GM12878 (cell line): ENCODE data around the gene HTRA3. TPM values are rescaled to one million over a fixed set of nuclear protein-coding genes. Genes with fewer than 3 reads are reported as not detected.
A peak's percentile ranks its signal among the peaks of the same experiment; 100 is the strongest.

Experiments used
- ATAC-seq: fragments of 200-7000 bp; cut with Tn5 transposase; 3 replicates; pipeline ENCODE4 v1.9.1; 2020; ENCODE audit warnings: mild to moderate bottlenecking, moderate library complexity
- BruUV-seq: library from RNA; stranded (reverse); fragments of 400-500 nt; replicated peaks from 2 replicates; lab custom pipeline; 2021; lab: Mats Ljungman, UMichigan
- CTCF ChIA-PET: fragments of 300-600 bp; sonication (Branson Sonifier 250); formaldehyde crosslinking; extraction: SDS; loops from one replicate; lab custom pipeline; 2021; ENCODE audit warnings: inconsistent platforms; lab: Yijun Ruan, JAX
- POLR2A ChIA-PET: fragments of 350-600 bp; formaldehyde crosslinking; extraction: SDS; loops from one replicate; lab custom pipeline; 2021; ENCODE audit warnings: inconsistent platforms; lab: Charles Lee
- RAD21 ChIA-PET: fragments of 300-600 bp; sonication (Branson Sonifier 250); formaldehyde crosslinking; loops from one replicate; lab custom pipeline; 2023; ENCODE audit warnings: antibody characterized with exemption; ENCODE audit not compliant: unreplicated experiment; lab: Charles Lee
- SMC1A ChIA-PET: fragments of 300-600 bp; sonication (Branson Sonifier 250); formaldehyde crosslinking; loops from one replicate; lab custom pipeline; 2023; ENCODE audit not compliant: unreplicated experiment, uncharacterized antibody; lab: Charles Lee
- DNase-seq: peaks from one replicate; pipeline ENCODE4 v3.0.0-alpha.2; 2011; ENCODE audit warnings: low read depth, low spot score
- FAIRE-seq: peaks from 3 replicates; lab custom pipeline; 2011; peaks lifted over from hg19 to GRCh38; lab: Jason Lieb, UNC
- H2AFZ ChIP-seq: 2 replicates; pipeline ENCODE4 v1.6.0; 2011; ENCODE audit warnings: low read depth, low read length, control low read depth; ENCODE audit not compliant: control insufficient read depth
- H3K27ac ChIP-seq: 2 replicates; pipeline ENCODE4 v1.5.1; 2011; ENCODE audit warnings: control low read depth; ENCODE audit not compliant: control insufficient read depth, insufficient read depth
- H3K27me3 ChIP-seq, 2 experiments: replicated peaks in 1 of 2; 2 replicates each; pipeline versions ENCODE4 v1.6.0 to v1.6.1; 2011; ENCODE audit warnings: low read length in 1 of 2; ENCODE audit not compliant: control insufficient read depth in 2 of 2, insufficient read depth in 2 of 2
- H3K36me3 ChIP-seq, 2 experiments: 2 replicates each; pipeline ENCODE4 v1.5.1; 2011; ENCODE audit warnings: low read length in 1 of 2; ENCODE audit not compliant: control insufficient read depth in 2 of 2, insufficient read depth in 2 of 2
- H3K4me1 ChIP-seq: 2 replicates; pipeline ENCODE4 v1.6.1; 2011; ENCODE audit warnings: mild to moderate bottlenecking, low read length, moderate library complexity, mixed read lengths; ENCODE audit not compliant: control insufficient read depth, insufficient read depth
- H3K4me2 ChIP-seq: 2 replicates; pipeline ENCODE4 v1.6.0; 2011; ENCODE audit warnings: control low read depth; ENCODE audit not compliant: control insufficient read depth, insufficient read depth
- H3K4me3 ChIP-seq: fragments of 200-600 bp; sonication (generic); 2 replicates; pipeline ENCODE4 v1.5.1; 2016
- H3K79me2 ChIP-seq: 2 replicates; pipeline ENCODE4 v1.6.0; 2011; ENCODE audit warnings: low read length; ENCODE audit not compliant: control insufficient read depth, insufficient read depth
- H3K9ac ChIP-seq: 2 replicates; pipeline ENCODE4 v1.8.0; 2011; ENCODE audit warnings: low read length, control low read depth, mixed read lengths; ENCODE audit not compliant: control insufficient read depth, insufficient read depth
- H3K9me3 ChIP-seq: replicated peaks from 3 replicates; pipeline ENCODE4 v1.5.1; 2011; ENCODE audit warnings: mild to moderate bottlenecking, low read length; ENCODE audit not compliant: control insufficient read depth, insufficient read depth
- H4K20me1 ChIP-seq: 2 replicates; pipeline ENCODE4 v1.6.0; 2011; ENCODE audit not compliant: control insufficient read depth, insufficient read depth
- BACH1 ChIP-seq: fragments of 450-650 bp; IDR thresholded peaks from 2 replicates; pipeline ENCODE4 v1.6.1; 2017; ENCODE audit warnings: mild to moderate bottlenecking, borderline replicate concordance
- POLR2A ChIP-seq: IDR thresholded peaks from 2 replicates; pipeline ENCODE4 v1.6.1; 2011; ENCODE audit warnings: low read depth, mild to moderate bottlenecking, low read length
- RBBP5 ChIP-seq: fragments of 200-600 bp; sonication (generic); conservative IDR thresholded peaks from 2 replicates; pipeline ENCODE4 v1.6.1; 2016
- WGBS: methylation state at CpG from one replicate; pipeline ENCODE4 v1.1.6; 2016; ENCODE audit warnings: low lambda C conversion rate; ENCODE audit not compliant: insufficient replicate concordance, insufficient coverage; ENCODE audit errors: missing lambda C conversion rate; 5-methylcytosine and 5-hydroxymethylcytosine counted together
- in situ Hi-C: fragments of 300-500 bp; cut with MboI; formaldehyde crosslinking; loops from 9 replicates; pipeline ENCODE4 v1.14.3; 2018; ENCODE audit warnings: mixed read lengths
- intact Hi-C: fragments of 100-400 bp; cut with micrococcal nuclease; formaldehyde crosslinking; loops from one replicate; pipeline ENCODE4 v1.14.2; 2022; ENCODE audit not compliant: unreplicated experiment
- polyA plus RNA-seq, 11 experiments: library from polyadenylated mRNA; depleted of rRNA in 4 of 11; unstranded in 6 of 11; stranded (reverse) in 5 of 11; fragments of >200 nt; fragmentation: Nextera tagmentation in 4 of 11; fragmentation: Illumina TruSeq in 1 of 11; extraction: Ambion mirVana in 4 of 11; extraction: Trizol in 1 of 11; gene quantifications; 1 replicate in 1 of 11; 2 replicates in 10 of 11; pipeline versions ENCODE4 v1.2.1 to v1.2.3, GENCODE V29; 2011 to 2016; ENCODE audit warnings: inconsistent platforms in 2 of 11, missing spikeins in 2 of 11, low read depth in 1 of 11
- total RNA-seq, 4 experiments: library from RNA; depleted of rRNA in 3 of 4; stranded (reverse); fragments of >200 nt in 3 of 4; fragmentation: Illumina TruSeq in 1 of 4; extraction: Trizol in 1 of 4; gene quantifications; 2 replicates each; pipeline versions ENCODE4 v1.2.1 to v1.2.3, GENCODE V29; 2013 to 2021

The HTRA3 gene
- total and polyA plus RNA-seq, 10 of the 15 experiments (the other 5 are each of a cell fraction or from before 2014, with no cell fraction given), result 0.04 to 1.2 (median 0.08) TPM; not detected in 7

DNA sequence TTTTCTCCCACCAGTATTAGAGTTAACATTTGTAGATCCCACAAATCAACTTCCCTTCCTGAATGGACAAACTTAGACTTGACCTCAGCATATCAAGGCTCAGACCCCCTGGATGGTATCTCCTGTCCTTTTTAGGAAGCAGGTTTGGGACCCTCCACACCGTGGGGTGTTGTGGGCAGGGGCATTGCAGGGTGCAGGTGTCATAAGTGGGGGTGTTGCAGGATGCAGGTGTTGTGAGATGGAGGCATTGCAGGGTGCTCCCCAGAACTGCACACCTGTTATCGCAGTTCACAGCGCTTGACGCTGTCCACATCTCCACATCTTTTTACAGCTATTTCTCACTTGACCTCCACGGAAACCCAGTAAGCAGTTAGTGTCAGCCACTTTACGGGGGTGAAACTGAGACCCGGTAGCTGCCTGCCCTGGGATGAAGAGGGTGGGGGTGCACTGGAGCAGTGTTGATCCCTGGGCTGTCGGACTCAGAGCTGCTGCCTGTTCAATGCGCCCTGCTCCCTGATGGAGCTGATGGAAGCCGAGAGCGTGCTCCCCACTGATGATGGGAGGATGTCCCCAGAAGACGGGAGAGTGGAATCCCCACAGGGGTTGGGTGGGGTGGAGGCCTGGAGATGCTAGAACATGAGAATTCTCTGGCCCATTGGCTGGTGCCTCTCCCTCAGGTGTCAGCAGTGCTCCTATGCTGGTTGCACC, 45.1 kb upstream of the HTRA3 start:
- H4K20me1 ChIP-seq, result no peaks in the 10 kb centered on the region
- SMC1A ChIA-PET, result interaction anchor here (2.2 kb wide), 1 partner anchor 23 kb away, joined by 8 read pairs; no protein-coding TSS in a partner anchor
- DNase-seq (no peak), ATAC-seq (no peak)
- H3K9me3 ChIP-seq, result no peaks in the 10 kb centered on the region
- peaks cover 17 to 29% of the 10 kb centered on the region in 2 experiments for H3K36me3 ChIP-seq
- peaks cover 28% of the 10 kb centered on the region for H3K4me1 ChIP-seq
- no peaks in the 10 kb centered on the region for H3K27me3 ChIP-seq
- no peaks in the 10 kb centered on the region; the same call in 1 of the 2 replicates for H3K79me2 ChIP-seq
- no peak overlapping the region for H3K4me3 ChIP-seq
- no peak overlapping the region for H3K27ac ChIP-seq
- 83% methylated on average over 12 of the region's 12 CpGs for WGBS
- RAD21 ChIA-PET, result no interaction called here
- no peak overlapping the region for H2AFZ ChIP-seq
- POLR2A ChIA-PET, result no interaction called here
- no peak overlapping the region for H3K9ac ChIP-seq
- in situ Hi-C loops, result no loop called here
- 0 out of 2 replicates have a peak, but pooled peaks have one; percentile 28 for TF ChIP-seq POLR2A
- TF ChIP-seq BACH1, result no peak
- TF ChIP-seq, all 136 proteins: peak for 1
- CTCF ChIA-PET, result interaction anchor here (1.0 to 1.4 kb wide), 2 partner anchors 31 to 48 kb away, joined by 3 to 5 read pairs; no protein-coding TSS in a partner anchor
- intact Hi-C loops, result no loop called here
- BruUV-seq, result no TSS peak
- no peak for FAIRE-seq
- no peak overlapping the region for H3K4me2 ChIP-seq

DNA sequence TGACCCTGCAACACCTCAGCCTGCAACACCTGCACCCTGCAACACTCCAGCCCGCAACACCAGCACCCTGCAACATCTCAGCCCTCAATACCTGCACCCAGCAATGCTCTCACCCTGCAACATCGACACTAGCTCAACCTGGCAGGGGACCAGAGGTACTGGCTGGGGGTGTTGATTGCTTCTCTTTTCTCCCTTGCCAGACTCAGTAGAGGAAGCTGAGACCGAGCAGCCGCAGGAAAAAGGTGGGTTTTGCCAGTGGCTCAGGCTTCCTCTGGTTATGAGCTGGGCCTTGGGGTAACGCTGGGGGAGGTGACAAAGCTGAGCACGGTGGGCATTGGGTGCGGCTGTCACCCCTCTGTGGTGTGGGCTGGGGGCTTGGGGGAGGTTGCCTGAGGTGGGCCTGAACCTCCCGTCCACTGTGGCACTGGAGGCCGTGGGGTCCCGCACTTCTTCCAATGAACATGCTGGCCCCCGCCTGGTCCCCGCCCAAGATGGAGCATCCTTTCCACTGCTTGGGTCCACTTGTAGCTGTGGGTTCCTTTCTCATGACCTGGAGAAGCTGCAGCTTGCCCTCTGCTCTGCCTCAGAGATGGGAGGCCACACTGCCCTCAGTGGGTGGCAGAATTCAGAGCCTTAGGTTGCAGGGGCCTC, 44.5 kb upstream of the HTRA3 start:
- 98% methylated on average over 12 of the region's 12 CpGs for WGBS
- TF ChIP-seq RBBP5, result no peak
- TF ChIP-seq POLR2A, result 0 out of 2 replicates have a peak, but pooled peaks have one; percentile 11
- TF ChIP-seq, all 136 proteins: peak for 1
- Histone ChIP-seq H3K27ac (no peak overlapping the region), H3K4me3 (no peak overlapping the region), H4K20me1 (no peaks in the 10 kb centered on the region), H3K27me3 (no peaks in the 10 kb centered on the region), H2AFZ (no peak overlapping the region), H3K4me1 (peaks cover 34% of the 10 kb centered on the region), H3K9me3 (no peaks in the 10 kb centered on the region), H3K36me3 (peaks cover 17 to 27% of the 10 kb centered on the region in 2 experiments), H3K4me2 (no peak overlapping the region), H3K9ac (no peak overlapping the region), H3K79me2 (no peaks in the 10 kb centered on the region; the same call in 1 of the 2 replicates)
- intact Hi-C loops, result no loop called here
- no TSS peak for BruUV-seq
- POLR2A ChIA-PET, result interaction anchor here (1.4 kb wide), 1 partner anchor 23 kb away, joined by 3 read pairs; no protein-coding TSS in a partner anchor
- RAD21 ChIA-PET, result no interaction called here
- in situ Hi-C loops, result no loop called here
- DNase-seq, result no peak
- SMC1A ChIA-PET, result interaction anchor here (1.4 to 2.2 kb wide), 2 partner anchors 11 to 23 kb away, joined by 4 to 8 read pairs; no protein-coding TSS in a partner anchor
- CTCF ChIA-PET, result interaction anchor here (1.0 to 1.4 kb wide), 3 partner anchors 17 to 48 kb away, joined by 3 to 5 read pairs (median 4); no protein-coding TSS in a partner anchor
- FAIRE-seq, result no peak
- no peak for ATAC-seq
